OCI-LY7 (cell line): Measurements from ENCODE around the gene POSTN.

ENCODE experiments used
- EZH2phosphoT487 ChIP-seq: fragments of 200-600 bp; sonication (generic); IDR thresholded peaks from 2 replicates; pipeline ENCODE4 v1.6.1; 2018; ENCODE audit warnings: low read depth, borderline replicate concordance, mild to moderate bottlenecking, mixed run types, antibody characterized with exemption, low read length, moderate library complexity, mixed read lengths
- TF ChIP-seq, protein P1 (sequence below): fragments of 200-600 bp; sonication (generic); conservative IDR thresholded peaks from 2 replicates; pipeline ENCODE4 v1.5.1; 2014; ENCODE audit warnings: mild to moderate bottlenecking, antibody characterized with exemption, low read length, moderate library complexity, mixed read lengths

DNA sequence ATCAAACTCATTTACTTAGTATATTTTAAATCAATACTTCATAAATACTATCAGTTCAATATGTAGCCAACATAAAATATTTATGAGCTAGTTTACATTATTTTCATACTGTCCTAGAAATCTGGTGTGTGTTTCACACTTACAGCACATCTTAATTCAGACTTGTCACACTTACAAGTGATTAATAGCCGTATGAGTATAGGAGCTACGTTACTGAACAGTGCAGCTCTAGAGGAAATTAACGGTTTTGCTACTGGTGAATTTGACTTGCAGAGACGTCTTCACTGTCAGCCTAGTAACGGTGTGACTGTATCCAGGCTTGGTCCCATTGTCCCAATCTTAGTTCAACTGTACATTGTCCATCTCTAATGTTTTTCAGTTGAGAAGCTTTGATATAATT, 33.7 kb upstream of the POSTN start:
- TF ChIP-seq, protein P1, sequence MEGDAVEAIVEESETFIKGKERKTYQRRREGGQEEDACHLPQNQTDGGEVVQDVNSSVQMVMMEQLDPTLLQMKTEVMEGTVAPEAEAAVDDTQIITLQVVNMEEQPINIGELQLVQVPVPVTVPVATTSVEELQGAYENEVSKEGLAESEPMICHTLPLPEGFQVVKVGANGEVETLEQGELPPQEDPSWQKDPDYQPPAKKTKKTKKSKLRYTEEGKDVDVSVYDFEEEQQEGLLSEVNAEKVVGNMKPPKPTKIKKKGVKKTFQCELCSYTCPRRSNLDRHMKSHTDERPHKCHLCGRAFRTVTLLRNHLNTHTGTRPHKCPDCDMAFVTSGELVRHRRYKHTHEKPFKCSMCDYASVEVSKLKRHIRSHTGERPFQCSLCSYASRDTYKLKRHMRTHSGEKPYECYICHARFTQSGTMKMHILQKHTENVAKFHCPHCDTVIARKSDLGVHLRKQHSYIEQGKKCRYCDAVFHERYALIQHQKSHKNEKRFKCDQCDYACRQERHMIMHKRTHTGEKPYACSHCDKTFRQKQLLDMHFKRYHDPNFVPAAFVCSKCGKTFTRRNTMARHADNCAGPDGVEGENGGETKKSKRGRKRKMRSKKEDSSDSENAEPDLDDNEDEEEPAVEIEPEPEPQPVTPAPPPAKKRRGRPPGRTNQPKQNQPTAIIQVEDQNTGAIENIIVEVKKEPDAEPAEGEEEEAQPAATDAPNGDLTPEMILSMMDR = no peak
- no peak for TF ChIP-seq EZH2phosphoT487
